ENCODE data around the gene UVSSA. TPM values are rescaled to one million over a fixed set of nuclear protein-coding genes. Genes with fewer than 3 reads are reported as not detected.

The UVSSA gene
- total and polyA plus RNA-seq, 7 donors, result 1.8 to 18.7 (median 8.7) TPM

DNA sequence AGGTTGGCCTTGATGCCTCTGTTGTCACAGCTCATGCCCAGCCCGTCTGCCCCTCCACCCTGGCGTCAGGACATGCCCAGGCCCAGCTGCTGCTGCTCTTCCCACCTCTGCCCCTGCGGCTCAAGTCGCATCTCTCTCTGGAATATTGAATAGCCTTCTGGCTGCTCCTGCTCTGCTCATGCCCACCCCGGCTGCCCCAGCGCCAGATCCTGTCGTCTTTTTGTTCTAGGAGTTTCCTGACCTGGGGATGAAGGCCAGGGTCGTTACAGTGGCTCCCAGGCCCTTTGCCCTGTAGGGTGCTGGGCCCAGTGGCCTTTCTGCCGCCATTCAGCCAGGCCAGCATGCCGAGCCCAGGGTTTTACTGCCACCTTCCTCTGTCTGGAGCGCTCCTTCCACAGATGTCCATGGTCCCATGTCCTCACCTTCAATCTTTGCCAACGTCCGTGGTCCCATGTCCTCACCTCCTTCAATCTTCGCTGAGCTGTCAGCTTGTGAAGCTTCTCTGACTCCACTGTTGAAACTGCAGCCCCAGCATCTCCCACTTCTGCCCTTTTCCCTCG, 47.6 kb upstream of the UVSSA start:
- H3K27ac ChIP-seq, result no peak overlapping the region
- 90 to 94% methylated on average over 15 of the region's 15 CpGs for WGBS, 2 donors
- peak; percentile 45 for DNase-seq
- no peaks in the 10 kb centered on the region for H3K27me3 ChIP-seq
- no peak overlapping the region for H3K4me3 ChIP-seq
- TF ChIP-seq EP300 (IDR thresholded peaks at IDR 0.05) (no peak), POLR2AphosphoS5 (IDR thresholded peaks at IDR 0.05) (no peak), POLR2A (IDR thresholded peaks at IDR 0.05) (no peak)
- TF ChIP-seq, protein P1, sequence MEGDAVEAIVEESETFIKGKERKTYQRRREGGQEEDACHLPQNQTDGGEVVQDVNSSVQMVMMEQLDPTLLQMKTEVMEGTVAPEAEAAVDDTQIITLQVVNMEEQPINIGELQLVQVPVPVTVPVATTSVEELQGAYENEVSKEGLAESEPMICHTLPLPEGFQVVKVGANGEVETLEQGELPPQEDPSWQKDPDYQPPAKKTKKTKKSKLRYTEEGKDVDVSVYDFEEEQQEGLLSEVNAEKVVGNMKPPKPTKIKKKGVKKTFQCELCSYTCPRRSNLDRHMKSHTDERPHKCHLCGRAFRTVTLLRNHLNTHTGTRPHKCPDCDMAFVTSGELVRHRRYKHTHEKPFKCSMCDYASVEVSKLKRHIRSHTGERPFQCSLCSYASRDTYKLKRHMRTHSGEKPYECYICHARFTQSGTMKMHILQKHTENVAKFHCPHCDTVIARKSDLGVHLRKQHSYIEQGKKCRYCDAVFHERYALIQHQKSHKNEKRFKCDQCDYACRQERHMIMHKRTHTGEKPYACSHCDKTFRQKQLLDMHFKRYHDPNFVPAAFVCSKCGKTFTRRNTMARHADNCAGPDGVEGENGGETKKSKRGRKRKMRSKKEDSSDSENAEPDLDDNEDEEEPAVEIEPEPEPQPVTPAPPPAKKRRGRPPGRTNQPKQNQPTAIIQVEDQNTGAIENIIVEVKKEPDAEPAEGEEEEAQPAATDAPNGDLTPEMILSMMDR (IDR thresholded peaks at IDR 0.05), result no peak
- no peaks in the 10 kb centered on the region for H3K9me3 ChIP-seq
- intact Hi-C loops (cut with DNase I), result no loop called here
- peaks cover 0 to 15% (median 11%) of the 10 kb centered on the region in 4 donors for H3K4me1 ChIP-seq
- peaks cover 0 to 49% (median 9%) of the 10 kb centered on the region in 4 donors for H3K36me3 ChIP-seq

DNA sequence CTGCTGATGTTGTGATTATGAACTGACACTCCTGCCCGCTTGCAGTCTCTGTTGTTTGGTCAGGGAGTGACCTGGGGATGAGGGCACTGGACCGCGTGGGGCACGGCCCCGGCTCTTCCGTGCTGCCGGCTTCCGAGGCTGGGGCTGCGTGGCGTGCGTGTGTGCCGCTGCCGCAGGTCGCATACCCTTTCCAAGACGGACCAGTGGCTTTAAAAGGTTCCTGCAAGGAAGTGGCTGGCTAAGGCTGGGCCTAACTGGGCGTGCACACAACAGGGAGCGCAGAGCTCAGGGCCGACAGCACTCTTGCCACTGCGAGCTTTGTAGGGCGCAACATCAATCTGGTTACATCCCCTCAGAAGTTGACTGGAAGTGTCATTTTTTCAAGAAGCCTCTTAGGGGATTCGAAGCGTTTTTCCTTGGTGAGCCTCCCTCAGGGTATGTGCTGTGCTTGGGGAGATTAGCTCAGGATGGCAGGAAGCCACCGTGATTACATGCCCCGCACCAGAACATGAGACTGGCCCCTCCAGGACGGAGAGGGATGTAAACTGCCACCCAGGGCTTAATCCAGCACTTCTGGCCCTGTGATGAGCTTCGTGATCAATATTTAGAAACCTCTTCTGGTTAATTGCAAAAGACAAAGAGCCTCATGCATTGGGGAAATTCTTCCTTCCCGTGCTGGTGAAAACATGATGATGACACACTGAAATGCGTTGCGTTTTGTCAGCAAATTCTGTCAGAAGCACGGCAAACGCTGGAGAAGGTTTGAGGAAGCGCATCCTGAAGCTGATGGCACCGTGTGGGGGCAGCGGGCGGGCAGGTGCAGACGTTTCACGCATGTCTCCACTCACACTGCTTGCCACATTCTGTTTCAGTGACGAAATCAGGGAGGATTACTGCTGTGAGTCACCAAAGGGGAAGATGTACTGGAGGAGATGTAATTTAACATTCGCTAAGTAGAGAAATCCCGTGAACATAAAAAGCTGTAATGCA, 46.2 kb upstream of the UVSSA start:
- Histone ChIP-seq H3K36me3 (peaks cover 0 to 55% (median 9%) of the 10 kb centered on the region in 4 donors), H3K27me3 (no peaks in the 10 kb centered on the region), H3K27ac (peak overlapping the region in 3 of 4 donors; percentile 29 to 49 (median 42)), H3K9me3 (no peaks in the 10 kb centered on the region), H3K4me3 (no peak overlapping the region), H3K4me1 (peaks cover 0 to 9% (median 0%) of the 10 kb centered on the region in 4 donors)
- WGBS, 2 donors, result 84 to 86% methylated on average over 40 of the region's 40 CpGs
- intact Hi-C loops (cut with DNase I), result no loop called here
- peak; percentile 79 for DNase-seq
- TF ChIP-seq POLR2A (IDR thresholded peaks at IDR 0.05), result no peak
- peak in 1 of 4 donors; percentile 35 for TF ChIP-seq POLR2AphosphoS5 (IDR thresholded peaks at IDR 0.05)

DNA sequence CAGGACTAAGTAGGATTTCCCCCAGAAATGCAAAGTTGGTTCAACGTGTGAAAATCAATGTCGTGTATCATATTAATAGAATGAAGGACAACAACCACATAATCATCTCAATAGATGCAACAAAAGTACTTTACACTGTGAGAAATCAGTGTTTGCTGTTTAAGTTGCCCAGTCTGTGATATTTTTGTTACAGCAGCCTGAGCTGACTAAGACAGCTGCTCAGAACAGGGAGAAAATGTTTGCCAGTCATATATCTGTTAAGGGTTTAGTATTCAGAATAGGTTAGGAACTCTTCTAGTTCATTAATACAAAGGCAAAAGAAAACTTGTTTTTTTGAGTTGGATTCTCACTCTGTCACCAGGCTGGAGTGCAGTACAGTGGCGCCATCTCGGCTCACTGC, 44.8 kb upstream of the UVSSA start:
- Histone ChIP-seq H3K4me1 (peaks cover 0 to 12% (median 0%) of the 10 kb centered on the region in 4 donors), H3K4me3 (no peak overlapping the region), H3K9me3 (no peaks in the 10 kb centered on the region), H3K27me3 (no peaks in the 10 kb centered on the region), H3K36me3 (peaks cover 0 to 48% (median 6%) of the 10 kb centered on the region in 4 donors), H3K27ac (no peak overlapping the region)
- no peak for DNase-seq
- TF ChIP-seq EP300 (IDR thresholded peaks at IDR 0.05) (no peak), POLR2A (IDR thresholded peaks at IDR 0.05) (no peak), POLR2AphosphoS5 (IDR thresholded peaks at IDR 0.05) (no peak)
- TF ChIP-seq, protein P1 (IDR thresholded peaks at IDR 0.05), result no peak
- intact Hi-C loops (cut with DNase I), result no loop called here
- 49 to 50% methylated on average over 4 of the region's 4 CpGs for WGBS, 2 donors

DNA sequence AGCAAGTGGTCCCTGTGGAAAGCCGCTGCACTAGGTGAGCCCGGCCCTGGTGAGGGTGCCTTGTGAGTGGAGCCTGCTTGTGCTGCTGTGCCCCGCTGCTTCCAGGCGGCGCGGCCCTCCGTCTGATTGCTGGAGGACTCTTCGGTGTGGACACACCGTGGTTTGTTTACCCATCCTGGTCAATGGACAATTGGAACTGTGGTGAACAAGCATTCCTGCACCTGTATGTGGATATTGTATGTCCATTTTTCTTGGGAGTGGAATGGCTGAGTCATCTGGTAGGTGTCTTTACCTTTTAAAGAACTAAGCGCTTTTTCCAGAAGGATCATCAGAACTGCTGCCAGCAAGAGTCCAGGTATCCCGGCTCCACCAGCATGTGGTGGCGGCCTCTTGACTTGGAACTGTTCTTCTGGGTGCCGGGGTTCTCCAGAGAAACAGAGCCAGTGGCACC, 41.7 kb upstream of the UVSSA start:
- intact Hi-C loops (cut with DNase I), result no loop called here
- H3K9me3 ChIP-seq, result no peaks in the 10 kb centered on the region
- H3K27ac ChIP-seq, result no peak overlapping the region
- DNase-seq, result no peak
- H3K4me1 ChIP-seq, result peaks cover 0 to 33% (median 18%) of the 10 kb centered on the region in 4 donors
- no peaks in the 10 kb centered on the region for H3K27me3 ChIP-seq
- TF ChIP-seq POLR2A (IDR thresholded peaks at IDR 0.05), result no peak
- TF ChIP-seq, protein P1 (IDR thresholded peaks at IDR 0.05), result no peak
- no peak for TF ChIP-seq EP300 (IDR thresholded peaks at IDR 0.05)
- no peak for TF ChIP-seq POLR2AphosphoS5 (IDR thresholded peaks at IDR 0.05)
- H3K36me3 ChIP-seq, result peaks cover 0 to 16% (median 2%) of the 10 kb centered on the region in 4 donors
- 94 to 96% methylated on average over 13 of the region's 13 CpGs for WGBS, 2 donors
- H3K4me3 ChIP-seq, result no peak overlapping the region

Measured in sigmoid colon (tissue), 7 donors.